Activated CD4-positive, alpha-beta T cell treated with anti-CD3 and anti-CD28 coated beads, Interleukin-2, amount 50 U/mL, for 24 hours (primary cell): ENCODE measurements around the gene FGF9.

ENCODE experiments used
- DNase-seq, 2 donors: peaks; one replicate each; pipeline ENCODE4 v3.0.0-alpha.2; 2020; ENCODE audit warnings: low read depth in 1 of 2, low spot score in 1 of 2

The FGF9 gene

DNA sequence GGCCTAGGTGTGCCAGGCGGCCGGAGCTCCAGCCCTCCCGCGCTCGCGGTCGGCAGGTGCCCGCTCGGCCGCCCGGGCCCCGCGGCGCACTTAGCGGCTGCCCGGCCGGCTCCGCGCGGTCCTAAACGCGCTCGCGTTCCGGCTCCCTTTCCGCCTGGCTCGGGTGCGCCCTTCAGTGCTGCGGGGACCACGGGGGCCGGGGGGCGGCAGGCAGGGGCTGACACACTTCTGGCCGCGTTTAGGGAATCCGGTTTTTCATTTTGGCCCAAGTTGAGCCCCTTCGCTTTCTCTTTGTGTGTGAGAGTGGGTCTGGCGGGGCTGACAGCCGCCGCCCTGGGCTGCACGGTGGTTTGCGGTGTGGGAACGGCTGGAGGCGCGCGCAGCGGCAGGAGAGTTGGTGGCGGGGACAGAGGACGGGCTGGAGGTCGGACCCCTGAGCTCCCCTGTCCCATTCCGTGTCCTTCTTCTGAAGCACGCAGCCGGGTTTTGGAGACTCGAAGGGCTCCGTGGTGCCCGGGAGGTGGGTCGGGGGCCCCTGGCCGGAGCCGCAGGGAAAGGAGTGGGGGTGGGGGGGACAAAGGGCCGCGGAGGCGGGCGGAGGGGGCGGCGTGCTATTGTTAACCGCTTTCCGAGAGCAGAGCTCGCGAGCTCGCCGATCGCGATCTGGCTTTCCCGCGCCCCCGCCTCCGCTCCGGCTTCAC, 3.1 kb downstream of the FGF9 start:
- DNase-seq = no peak

- DNase-seq = no peak
These were observed 3.7 kb downstream of the FGF9 start for GRCh38 chr13:21674490-21675009.

DNA sequence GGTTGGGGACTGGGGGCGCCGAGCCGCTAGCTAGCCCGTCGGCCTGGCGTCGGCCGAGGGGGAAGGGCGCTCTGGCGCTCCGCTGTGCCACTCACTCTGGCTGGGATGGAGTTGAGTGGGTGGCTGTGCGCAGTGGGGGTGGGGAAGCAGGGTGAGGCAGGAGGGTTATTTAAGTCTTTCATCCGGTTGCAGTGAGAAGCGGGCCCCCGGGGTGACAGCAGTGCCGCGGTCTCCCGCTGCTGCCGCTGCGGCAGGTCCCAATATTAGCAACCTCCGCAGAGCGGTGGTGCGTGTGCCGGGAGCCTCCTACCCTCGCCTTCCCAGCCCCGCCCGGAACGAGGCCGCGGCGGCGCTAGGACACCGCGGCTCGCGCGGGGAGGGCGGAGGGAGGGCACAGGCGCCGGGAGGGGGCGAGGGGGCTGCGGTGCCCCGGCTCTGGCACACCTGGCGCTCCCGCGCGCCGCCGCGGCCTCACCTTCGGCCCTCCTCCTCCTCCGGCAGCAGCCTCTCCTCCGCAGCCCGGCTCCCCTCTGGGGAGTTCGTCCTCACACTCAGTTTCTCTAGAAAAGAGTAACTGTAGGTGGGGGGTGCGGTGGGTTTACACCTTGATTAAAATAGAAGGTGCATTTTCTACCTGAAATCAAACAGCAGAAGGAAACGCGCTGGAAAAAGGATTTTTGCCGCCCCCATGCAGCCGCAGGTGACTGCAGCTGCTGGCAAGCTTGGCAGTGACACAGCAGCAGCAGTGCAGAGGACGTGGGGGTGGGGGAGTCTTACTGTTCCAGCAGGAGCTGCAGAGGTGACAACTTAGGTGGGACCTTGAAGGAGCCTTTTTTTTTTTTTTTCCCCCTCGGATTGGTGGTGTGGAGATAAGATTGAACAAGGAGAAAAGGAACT, 4.5 kb downstream of the FGF9 start:
- no peak for DNase-seq

DNA sequence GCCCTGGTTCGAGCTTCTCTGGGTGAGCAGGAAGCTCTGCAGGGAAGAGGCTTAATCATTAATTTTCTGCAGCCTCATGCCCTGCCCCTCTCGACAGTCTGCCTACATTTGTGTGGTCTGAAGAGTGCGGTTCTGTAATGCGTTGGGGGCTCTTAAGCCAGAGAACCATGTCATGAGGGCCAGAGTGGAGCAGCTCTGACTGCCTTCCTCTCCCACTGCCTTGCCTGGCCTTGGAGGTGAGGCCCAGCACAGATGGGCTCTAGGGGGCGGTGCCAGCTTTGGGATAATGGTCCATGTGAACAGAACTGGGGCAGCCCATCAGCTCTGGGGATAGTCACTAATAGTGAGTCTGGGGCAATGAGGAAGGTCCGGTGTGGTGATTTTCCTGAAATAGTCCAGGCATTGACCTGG, 5.7 kb downstream of the FGF9 start:
- no peak for DNase-seq

- no peak for DNase-seq
These were observed 6.3 kb downstream of the FGF9 start for GRCh38 chr13:21677075-21677623.

DNA sequence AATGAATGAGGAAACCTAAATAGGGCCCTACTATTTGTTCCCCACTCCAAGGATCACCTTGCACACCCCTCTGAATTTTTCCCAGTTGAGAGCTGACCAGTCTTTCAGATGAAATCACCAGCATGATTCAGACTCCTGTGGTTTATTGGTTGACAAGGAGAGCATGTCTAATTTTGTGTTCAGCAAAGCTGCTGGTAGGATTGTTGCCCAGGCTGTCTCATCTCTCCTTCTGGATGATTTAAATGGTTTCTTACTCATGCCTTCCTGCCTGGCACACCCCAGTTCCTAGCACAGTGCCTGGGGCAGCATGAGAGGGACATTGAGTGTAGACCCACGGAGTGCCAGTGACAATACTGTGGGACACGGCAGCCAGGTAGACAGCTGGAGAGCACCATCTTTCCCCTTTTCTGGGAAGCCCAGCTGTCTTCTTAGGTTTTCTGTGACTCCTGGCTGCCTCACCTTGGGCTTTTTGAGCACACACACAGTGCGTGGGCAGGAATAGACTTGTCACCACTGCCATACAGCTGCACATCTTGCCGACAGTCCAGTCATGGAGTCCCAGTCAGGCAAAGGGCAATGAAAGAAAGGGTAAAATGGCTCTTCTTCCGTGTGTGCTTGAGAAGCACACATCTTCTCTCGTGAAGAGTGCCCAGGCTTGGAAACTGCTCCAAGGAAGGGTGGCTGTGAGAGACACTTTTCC, 12.3 kb downstream of the FGF9 start:
- no peak for DNase-seq

DNA sequence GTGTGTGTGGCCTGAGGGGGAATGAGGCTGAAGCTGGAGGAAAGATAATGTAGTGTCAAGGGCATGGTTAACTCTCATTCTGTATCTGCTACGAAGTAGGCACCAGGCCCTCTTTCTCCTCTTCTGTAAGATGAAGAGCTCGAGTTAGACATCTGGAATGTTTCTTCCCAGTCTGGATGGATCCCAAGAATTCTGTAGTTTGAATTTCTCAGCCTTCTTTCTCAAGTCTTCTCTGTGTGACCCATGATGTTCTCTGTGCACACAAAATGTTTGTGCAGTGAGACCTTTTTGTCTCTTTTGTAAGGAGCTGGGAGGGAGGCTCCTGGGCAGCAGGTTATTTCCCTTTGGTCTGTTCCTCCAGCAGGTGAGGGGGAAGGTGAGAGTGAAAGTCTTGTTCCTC, 13.7 kb downstream of the FGF9 start:
- no peak for DNase-seq

DNA sequence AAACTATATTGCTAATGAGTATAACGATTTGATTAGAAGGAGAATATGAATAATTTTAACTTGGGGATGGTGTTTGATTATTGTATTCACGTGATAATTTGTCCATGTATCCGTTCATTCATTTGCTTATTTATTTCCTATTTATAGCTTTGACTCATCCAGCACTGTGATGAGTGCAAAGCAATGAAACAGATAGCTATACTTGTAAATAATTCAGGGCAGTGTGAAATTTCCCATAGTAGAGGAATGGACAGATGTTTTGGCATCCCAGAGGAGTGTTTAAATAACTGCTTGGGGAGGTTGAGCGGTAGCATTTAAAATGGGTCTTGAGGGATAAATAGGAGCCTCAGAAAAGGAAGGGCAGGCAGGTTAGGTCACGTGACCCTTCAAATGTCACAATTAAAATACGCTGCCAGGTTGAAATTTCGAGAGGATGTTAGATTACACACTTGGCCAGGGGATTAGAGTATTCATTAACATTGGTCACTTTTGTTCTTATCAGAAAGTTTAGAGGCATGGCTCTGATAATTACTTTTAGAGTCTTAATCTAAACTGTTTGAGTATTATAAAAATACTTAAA, 14.7 kb downstream of the FGF9 start:
- DNase-seq = no peak

- no peak for DNase-seq
These were observed 16.0 kb downstream of the FGF9 start for GRCh38 chr13:21686751-21687391.

DNA sequence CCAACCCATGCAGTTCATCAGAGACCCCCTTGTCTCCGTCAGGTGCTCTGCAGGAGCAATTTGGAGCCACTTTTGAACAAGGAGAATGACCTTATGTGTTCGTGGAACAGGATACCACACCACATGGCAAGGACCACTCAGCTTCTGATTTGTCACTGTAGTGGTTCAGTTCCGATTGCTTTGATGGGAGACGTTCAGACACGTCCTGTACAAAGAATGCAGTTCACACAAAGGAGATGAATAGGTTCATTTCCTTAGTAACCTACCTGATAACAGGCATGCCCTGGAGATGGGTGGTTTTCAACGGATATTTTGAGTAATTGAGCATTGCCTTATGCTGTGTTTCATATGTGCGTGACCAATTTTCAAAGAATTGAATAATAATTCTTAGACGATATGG, 17.2 kb downstream of the FGF9 start:
- no peak for DNase-seq

DNA sequence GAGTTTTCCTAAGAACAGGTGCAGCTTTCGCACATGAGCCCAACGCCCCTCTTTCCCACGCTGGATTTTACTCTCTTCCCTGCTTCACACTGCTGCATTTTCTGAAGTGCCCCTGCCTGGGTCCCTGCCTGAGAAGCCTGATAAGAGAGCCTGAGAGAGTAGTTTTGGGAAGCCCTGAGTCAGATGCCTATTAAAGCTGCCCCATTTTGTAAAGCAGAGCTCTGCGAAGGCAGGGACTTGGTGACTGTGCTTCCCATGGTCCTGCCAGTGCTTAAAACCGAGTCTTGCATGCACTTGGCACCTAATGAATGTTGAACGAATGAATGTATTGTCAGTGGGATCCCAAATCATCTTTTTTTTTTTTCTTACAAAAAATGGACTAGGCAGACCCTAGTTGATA, 18.2 kb downstream of the FGF9 start:
- no peak for DNase-seq

- no peak for DNase-seq
These were observed 20.1 kb downstream of the FGF9 start for GRCh38 chr13:21690955-21691354.

GRCh38 chr13:21691500-21691899, 20.6 kb downstream of the FGF9 start:
- no peak for DNase-seq

GRCh38 chr13:21691928-21692327, 21.1 kb downstream of the FGF9 start:
- DNase-seq = no peak

DNA sequence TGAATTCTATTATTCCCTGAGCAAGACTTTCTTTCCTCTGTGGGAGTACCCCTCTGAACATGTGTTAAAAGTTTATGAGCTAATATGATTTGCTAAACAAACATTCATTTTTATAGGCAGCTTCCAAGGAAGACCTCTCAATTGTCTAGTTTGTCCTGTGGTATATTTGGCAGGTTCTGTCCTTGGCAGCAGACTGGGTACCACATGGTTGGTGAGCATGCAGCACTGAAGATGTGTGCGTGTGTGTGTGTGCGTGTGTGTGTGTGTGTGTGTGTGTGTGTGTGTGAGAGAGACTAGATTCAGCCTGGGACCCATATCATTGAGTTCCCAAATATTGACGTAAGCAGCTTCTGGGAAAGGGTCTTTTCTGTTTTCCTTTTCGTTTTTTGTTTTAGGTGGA, 24.0 kb downstream of the FGF9 start:
- DNase-seq = no peak

DNA sequence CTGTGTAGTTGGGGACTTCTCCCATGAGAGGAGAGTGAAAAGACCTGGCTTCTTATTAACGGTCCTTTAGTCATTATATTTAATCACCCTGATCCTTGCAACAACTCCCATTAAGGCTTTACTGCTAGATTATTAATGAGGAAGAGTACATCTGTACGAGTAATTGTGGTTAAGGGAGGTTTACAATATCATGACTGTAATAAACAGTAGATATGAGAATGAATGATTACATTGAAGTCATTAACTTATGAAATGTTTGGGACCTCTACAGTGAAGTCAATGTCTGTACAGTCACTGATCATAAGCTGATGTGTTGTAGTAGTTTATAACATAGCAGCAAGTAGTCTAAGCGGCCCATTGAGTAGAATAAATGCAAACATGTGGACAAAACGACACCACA, 24.7 kb downstream of the FGF9 start:
- no peak for DNase-seq

- DNase-seq = no peak
These were observed 26.1 kb downstream of the FGF9 start for GRCh38 chr13:21696865-21697448.

GRCh38 chr13:21698817-21699679, 28.2 kb downstream of the FGF9 start:
- no peak for DNase-seq

GRCh38 chr13:21701460-21701859, 30.6 kb downstream of the FGF9 start:
- DNase-seq = no peak
